Measurements from ENCODE around the gene FAM174C. TPM values are rescaled to one million over a fixed set of nuclear protein-coding genes. Genes with fewer than 3 reads are reported as not detected.
A peak's percentile ranks its signal among the peaks of the same experiment; 100 is the strongest.

FAM174C gene
- total RNA-seq, 1 experiment from 2014 or later: 59.4 TPM

- 0 out of 2 replicates have a peak, but pooled peaks have one; percentile 1 for TF ChIP-seq PRRX2 (CRISPR knock-in tag; IDR thresholded peaks at IDR 0.05)
- TF ChIP-seq ZNF121 (CRISPR knock-in tag; IDR thresholded peaks at IDR 0.05): no peak
- TF ChIP-seq JUN (CRISPR knock-in tag; IDR thresholded peaks at IDR 0.05): peak; percentile 13; the same call in 1 of the 2 replicates
- ATAC-seq: no peak
- no peaks in the 10 kb centered on the region for H3K9me3 Mint-ChIP-seq
- peaks cover 9% of the 10 kb centered on the region; the same call in 1 of the 2 replicates for H3K4me1 Mint-ChIP-seq
- peaks cover 16% of the 10 kb centered on the region for H3K36me3 Mint-ChIP-seq
- POLR2A ChIA-PET: no interaction called here
- H3K27ac Mint-ChIP-seq: no peak overlapping the region
- CTCF ChIA-PET: no interaction called here
- H3K27me3 Mint-ChIP-seq (ENCODE audit: low read depth): no peaks in the 10 kb centered on the region
- H3K4me3 Mint-ChIP-seq: peak overlapping the region; percentile 65
- DNase-seq (ENCODE audit: low spot score): no peak
These were observed 25.3 kb upstream of the FAM174C start for GRCh38 chr19:1249990-1250436.

DNA sequence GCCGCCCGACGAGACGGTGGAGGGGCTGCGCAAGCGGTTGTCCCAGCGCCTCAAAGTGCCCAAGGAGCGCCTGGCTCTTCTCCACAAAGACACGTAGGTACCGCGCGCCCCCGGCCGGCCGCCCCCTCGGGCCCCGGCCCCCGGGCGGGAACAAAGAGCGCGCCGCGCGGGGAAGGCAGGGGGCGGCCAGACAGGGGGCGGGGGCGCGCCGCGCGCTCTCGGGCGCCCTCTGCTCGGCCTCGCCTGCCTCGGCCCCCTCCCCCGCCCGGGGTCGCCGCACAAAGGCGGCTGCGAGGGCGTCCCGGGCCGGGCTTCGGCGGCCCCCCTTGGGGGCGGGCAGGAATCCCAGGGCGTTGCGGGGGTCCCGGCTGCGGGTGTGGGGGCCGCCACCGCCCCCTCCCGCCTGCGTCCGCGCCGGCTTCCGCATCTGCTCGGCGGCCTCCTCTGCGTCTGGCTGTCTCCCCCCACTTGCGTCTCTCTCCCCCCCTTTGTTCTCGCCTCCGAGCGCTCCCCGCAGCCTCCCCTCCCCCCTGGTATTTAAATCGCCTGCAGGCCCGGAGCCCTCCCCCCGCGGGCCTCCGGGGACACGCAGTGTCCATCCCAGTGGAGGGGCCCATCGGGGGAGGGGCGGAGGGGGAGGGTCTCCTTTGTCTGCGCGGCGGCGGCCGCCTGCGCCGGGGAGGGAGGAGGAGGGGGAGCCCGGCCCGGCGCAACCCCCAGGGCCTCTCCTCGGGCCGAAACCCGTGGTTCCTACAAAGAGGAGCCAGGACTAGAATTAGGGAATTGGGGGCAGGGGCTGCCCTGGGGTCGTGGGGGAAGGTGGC lies 24.7 kb upstream of the FAM174C start:
- DNase-seq (ENCODE audit: low spot score): peak; percentile 79
- Mint-ChIP-seq H3K27ac (no peak overlapping the region), H3K9me3 (no peaks in the 10 kb centered on the region), H3K4me3 (peak overlapping the region; percentile 81), H3K36me3 (peaks cover 21% of the 10 kb centered on the region), H3K4me1 (peaks cover 9% of the 10 kb centered on the region; the same call in 1 of the 2 replicates), H3K27me3 (ENCODE audit: low read depth) (no peaks in the 10 kb centered on the region)
- ChIA-PET CTCF (no interaction called here), POLR2A (interaction anchor here (1.2 kb wide), 1 partner anchor 16 kb away, joined by 5 read pairs; no protein-coding TSS in a partner anchor)
- no peak for ATAC-seq
- TF ChIP-seq NFYB (CRISPR knock-in tag; conservative IDR thresholded peaks at IDR 0.05; ENCODE audit: low read depth): no peak
- no peak for TF ChIP-seq ZNF138 (CRISPR knock-in tag; conservative IDR thresholded peaks at IDR 0.05)
- TF ChIP-seq, protein P1, sequence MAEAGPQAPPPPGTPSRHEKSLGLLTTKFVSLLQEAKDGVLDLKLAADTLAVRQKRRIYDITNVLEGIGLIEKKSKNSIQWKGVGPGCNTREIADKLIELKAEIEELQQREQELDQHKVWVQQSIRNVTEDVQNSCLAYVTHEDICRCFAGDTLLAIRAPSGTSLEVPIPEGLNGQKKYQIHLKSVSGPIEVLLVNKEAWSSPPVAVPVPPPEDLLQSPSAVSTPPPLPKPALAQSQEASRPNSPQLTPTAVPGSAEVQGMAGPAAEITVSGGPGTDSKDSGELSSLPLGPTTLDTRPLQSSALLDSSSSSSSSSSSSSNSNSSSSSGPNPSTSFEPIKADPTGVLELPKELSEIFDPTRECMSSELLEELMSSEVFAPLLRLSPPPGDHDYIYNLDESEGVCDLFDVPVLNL (CRISPR knock-in tag; IDR thresholded peaks at IDR 0.05; ENCODE audit: borderline replicate concordance, low read depth): no peak
- TF ChIP-seq, protein P2, sequence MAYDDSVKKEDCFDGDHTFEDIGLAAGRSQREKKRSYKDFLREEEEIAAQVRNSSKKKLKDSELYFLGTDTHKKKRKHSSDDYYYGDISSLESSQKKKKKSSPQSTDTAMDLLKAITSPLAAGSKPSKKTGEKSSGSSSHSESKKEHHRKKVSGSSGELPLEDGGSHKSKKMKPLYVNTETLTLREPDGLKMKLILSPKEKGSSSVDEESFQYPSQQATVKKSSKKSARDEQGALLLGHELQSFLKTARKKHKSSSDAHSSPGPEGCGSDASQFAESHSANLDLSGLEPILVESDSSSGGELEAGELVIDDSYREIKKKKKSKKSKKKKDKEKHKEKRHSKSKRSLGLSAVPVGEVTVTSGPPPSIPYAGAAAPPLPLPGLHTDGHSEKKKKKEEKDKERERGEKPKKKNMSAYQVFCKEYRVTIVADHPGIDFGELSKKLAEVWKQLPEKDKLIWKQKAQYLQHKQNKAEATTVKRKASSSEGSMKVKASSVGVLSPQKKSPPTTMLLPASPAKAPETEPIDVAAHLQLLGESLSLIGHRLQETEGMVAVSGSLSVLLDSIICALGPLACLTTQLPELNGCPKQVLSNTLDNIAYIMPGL (CRISPR knock-in tag; IDR thresholded peaks at IDR 0.05): peak; percentile 37; the same call in 1 of the 2 replicates
- no peak for TF ChIP-seq NFATC4 (CRISPR knock-in tag; IDR thresholded peaks at IDR 0.05)
- TF ChIP-seq MLX (CRISPR knock-in tag; IDR thresholded peaks at IDR 0.05): no peak
- TF ChIP-seq ZMAT4 (CRISPR knock-in tag; IDR thresholded peaks at IDR 0.05): no peak
- no peak for TF ChIP-seq ESRRA (CRISPR knock-in tag; IDR thresholded peaks at IDR 0.05; ENCODE audit: borderline replicate concordance)
- no peak for TF ChIP-seq GTF2I (CRISPR knock-in tag; conservative IDR thresholded peaks at IDR 0.05)
- TF ChIP-seq ZNF532 (CRISPR knock-in tag; IDR thresholded peaks at IDR 0.05; ENCODE audit: borderline replicate concordance): no peak
- no peak for TF ChIP-seq FOXJ3 (CRISPR knock-in tag; IDR thresholded peaks at IDR 0.05; ENCODE audit: borderline replicate concordance)
- TF ChIP-seq FOXP1 (CRISPR knock-in tag; IDR thresholded peaks at IDR 0.05; ENCODE audit: borderline replicate concordance): no peak
- TF ChIP-seq USF2 (CRISPR knock-in tag; IDR thresholded peaks at IDR 0.05): no peak
- no peak for TF ChIP-seq ZNF121 (CRISPR knock-in tag; IDR thresholded peaks at IDR 0.05)
- TF ChIP-seq, protein P3, sequence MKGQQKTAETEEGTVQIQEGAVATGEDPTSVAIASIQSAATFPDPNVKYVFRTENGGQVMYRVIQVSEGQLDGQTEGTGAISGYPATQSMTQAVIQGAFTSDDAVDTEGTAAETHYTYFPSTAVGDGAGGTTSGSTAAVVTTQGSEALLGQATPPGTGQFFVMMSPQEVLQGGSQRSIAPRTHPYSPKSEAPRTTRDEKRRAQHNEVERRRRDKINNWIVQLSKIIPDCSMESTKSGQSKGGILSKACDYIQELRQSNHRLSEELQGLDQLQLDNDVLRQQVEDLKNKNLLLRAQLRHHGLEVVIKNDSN (CRISPR knock-in tag; IDR thresholded peaks at IDR 0.05): no peak
- no peak for TF ChIP-seq ETV6 (CRISPR knock-in tag; IDR thresholded peaks at IDR 0.05)
- TF ChIP-seq KAT7 (CRISPR knock-in tag; IDR thresholded peaks at IDR 0.05; ENCODE audit: borderline replicate concordance): 0 out of 2 replicates have a peak, but pooled peaks have one; percentile 77
- no peak for TF ChIP-seq ATF1 (CRISPR knock-in tag; IDR thresholded peaks at IDR 0.05)

Measured in WTC11 (cell line).